Stimulated activated CD8-positive, alpha-beta memory T cell treated with anti-CD3 and anti-CD28 coated beads, Interleukin-4, amount 100 ng/mL, for 1 hour (primary cell): Measurements from ENCODE around the gene C5orf47.

Experiments used
- DNase-seq, 2 donors: peaks; one replicate each; pipeline ENCODE4 v3.0.0-alpha.2; 2020; ENCODE audit warnings: low read depth in 2 of 2, low spot score in 1 of 2

C5orf47 gene

GRCh38 chr5:174022384-174023095 is 33.6 kb downstream of the C5orf47 start:
- DNase-seq: no peak

GRCh38 chr5:174030286-174030685 is 41.3 kb downstream of the C5orf47 start:
- no peak for DNase-seq

GRCh38 chr5:174044466-174045254 is 55.7 kb downstream of the C5orf47 start:
- no peak for DNase-seq

GRCh38 chr5:174045470-174046025 is 56.6 kb downstream of the C5orf47 start, which contains the start of gene NSG2:
NSG2 (plus strand) TSS chr5:174045706; CDS start chr5:174046756, 1,050 bp downstream.
- no peak for DNase-seq

- DNase-seq: no peak
Observed at GRCh38 chr5:174046558-174046957, 57.6 kb downstream of the C5orf47 start.

GRCh38 chr5:174047472-174048099 is 58.6 kb downstream of the C5orf47 start:
- DNase-seq: no peak

GRCh38 chr5:174052636-174053035 is 63.7 kb downstream of the C5orf47 start:
- DNase-seq: no peak

- DNase-seq: no peak
Observed at GRCh38 chr5:174053905-174054304, 64.9 kb downstream of the C5orf47 start.
